HG02798 (cell line): ENCODE results near the gene THSD4.
"Not testable (repeated sequence)": the region's sequence is repeated elsewhere in the genome, so short reads cannot be mapped to it uniquely, and the experiment has no call there.

Experiments used
- ATAC-seq: cut with Tn5 transposase; IDR thresholded peaks from one replicate; pipeline ENCODE4 v1.9.1; 2021; ENCODE audit warnings: mild to moderate bottlenecking; ENCODE audit not compliant: unreplicated experiment, poor library complexity

Gene THSD4

DNA sequence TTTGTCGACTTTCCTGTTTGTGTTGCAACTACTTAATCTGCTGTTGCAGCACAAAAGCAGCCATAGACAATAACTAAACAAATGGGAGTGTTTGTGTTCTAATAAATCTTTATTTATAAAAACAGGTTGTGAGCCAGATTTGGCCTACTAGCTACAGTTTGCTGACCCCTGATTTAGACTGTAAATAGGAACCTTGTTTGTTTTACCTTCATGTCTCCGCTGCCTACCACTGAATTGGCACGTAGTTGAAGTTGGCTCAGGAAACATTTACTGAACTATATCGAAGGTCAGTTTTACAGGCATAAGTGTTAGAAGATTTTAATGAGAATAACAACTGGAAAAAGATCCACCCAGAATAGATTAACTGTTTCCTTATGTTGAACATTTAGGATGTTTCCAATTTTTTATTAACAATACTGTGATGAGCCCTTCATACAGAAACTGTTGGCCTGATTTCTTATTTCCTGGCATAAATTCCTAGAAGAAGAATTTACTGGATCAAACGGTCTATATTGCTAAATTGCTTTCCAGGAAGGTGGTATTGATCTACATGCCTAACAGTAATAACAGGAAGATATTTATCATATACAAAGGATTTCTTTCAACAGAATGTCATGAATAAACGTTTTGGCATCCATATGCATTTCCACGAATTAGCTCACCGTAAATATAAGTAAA is 538.9 kb downstream of the THSD4 start:
- no peak for ATAC-seq

DNA sequence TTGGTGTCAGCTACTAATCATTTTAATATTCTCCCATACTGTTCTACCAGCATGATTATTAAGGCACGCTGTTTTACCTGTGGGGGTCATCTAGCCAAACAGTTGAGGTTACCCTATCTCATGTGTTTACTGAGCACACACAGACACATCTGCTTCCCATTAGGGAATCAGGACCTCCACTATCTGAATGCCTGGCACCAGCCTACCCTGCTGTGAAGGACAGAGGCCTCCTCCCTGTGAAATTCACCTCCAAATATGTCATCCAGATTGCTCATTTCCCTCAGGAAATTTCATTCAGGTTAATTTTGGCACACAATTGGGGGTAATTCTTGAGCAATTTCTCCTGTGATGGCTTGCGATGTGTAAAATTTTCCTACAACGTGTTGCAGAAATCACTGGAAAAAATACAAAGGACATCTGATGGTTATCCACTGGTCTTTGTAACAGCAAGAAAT is 539.5 kb downstream of the THSD4 start:
- no peak for ATAC-seq

GRCh38 chr15:71656425-71656824 is 541.2 kb downstream of the THSD4 start:
- no peak for ATAC-seq

DNA sequence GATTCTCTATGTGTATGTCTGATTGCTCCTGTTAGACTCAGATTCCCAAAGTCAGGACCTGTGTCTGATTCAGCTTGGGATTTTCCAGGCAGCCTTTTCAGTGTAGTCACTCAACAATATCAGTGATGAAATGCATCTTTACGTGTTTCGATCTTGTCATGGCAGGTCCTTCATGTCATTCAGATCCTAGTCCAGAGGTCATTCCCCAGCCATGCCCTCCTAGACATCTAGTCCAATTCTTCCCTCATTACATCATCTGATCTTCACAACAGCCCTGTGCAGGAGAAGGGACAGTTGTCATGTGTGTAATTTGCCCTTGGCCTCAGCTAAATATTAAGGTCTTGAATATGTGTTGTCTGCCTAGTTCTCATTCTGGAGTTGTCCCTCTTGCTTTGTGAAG is 541.9 kb downstream of the THSD4 start:
- ATAC-seq, result no peak

DNA sequence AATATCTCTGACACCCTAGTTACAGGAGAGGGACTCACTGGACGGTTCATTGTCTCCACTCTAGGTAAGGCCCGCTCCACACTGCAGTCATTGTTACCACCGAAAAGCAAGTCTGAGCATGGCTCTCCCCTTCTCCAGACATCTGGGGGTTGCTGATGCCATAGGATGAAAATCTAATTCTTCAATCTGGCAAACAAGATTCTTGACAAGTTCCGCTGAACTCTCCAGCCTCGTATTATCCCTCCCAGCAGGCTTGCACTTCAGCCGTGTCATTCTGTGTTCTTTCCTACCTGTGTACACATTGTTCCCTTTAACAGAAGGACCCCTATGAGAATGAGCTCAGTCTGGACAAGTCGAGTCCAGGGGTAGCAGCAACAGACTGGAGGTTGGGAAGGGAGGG is 542.8 kb downstream of the THSD4 start:
- no peak for ATAC-seq

DNA sequence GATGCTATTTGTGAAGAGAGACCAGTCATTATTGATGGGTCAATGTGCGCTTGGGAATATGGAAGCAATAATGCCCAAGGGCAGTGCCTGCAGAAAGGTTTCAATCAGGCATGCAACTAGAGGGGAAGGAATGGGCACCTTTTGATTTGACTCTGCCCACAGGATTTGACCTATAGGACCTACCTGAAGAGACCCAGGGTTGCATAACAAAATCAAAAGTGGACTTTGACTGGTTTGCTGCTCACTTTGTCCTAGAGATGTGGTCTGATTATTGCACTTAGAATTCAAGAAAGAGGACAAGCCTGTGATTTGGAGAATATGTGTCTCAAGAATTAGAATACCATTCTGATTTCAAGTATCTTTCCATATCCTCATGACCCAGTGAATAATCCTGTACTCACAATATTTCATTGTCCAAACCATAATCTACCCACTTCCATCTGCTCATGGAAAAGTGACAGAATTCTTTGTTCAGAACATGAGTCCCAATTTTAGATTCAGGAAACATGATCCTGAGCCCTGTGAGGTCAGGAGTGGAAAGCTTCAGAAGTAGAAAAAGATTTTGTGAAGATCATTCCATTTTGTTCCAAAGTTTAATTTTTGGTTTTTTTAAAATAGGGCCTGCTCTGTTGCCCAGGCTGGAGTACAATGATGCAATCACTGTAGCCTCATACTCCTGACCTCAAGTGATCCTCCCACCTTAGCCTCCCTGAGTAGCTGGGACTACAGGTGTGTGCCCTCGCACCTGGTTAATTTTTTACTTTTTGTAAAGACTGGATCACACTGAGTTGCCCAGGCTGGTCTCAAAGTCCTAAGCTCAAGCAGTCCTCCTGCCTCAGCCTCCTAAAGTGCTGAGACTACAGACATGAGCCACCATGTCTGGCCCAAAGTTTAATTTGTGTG is 543.8 kb downstream of the THSD4 start:
- no peak for ATAC-seq

- no peak for ATAC-seq
These were observed 544.4 kb downstream of the THSD4 start for GRCh38 chr15:71659730-71660067.

- no peak for ATAC-seq
These were observed 545.2 kb downstream of the THSD4 start for GRCh38 chr15:71660501-71660900.

GRCh38 chr15:71662306-71662705 is 547.0 kb downstream of the THSD4 start:
- ATAC-seq, result no peak

DNA sequence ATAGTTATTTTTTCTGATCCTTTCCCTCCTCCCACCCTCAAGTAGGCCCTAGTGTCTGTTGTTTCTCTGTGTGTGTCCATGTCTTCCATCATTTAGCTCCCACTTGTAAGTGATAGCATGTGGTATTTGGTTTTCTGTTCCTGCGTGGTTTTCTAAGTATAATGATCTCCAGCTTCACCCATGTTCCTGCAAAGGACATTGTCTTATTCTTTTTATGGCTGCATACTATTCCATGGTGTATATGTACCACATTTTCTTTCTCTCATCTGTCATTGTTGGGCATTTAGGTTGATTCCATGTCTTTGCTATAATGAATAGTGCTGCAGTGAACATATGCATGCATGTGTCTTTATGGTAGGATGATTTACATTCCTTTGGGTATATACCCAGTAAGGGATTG is 549.4 kb downstream of the THSD4 start:
- no peak for ATAC-seq

- ATAC-seq, result no peak
These were observed 551.7 kb downstream of the THSD4 start for GRCh38 chr15:71666763-71667620.

DNA sequence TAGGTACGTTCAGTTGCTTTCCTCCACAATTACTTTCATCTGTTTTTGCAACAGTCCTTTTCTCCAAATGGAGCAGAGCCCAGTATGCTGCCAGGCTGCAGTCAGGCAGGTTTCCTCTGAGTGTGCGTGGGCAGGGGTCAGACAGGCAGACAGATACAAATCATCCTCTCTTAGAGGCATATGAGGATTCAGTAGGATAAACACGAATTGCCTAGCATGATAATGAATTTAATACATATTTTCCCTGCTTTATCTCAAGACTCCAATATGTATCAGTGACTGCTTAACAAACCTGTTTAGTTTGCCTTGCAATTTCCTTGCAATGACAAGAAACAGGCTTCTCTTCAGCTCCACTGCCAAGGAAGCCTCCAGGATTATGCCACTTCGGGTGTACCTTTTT is 554.4 kb downstream of the THSD4 start:
- ATAC-seq, result no peak

DNA sequence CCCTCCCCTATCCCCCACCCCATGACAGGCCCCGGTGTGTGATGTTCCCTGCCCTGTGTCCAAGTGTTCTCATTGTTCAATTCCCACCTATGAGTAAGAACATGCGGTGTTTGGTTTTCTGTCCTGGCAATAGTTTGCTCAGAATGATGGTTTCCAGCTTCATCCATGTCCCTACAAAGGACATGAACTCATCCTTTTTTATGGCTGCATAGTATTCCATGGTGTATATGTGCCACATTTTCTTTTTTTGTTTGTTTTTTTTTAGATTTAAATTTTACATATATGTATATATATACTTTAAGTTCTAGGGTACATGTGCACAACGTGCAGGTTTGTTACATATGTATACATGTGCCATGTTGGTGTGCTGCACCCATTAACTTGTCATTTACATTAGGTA is 555.0 kb downstream of the THSD4 start:
- not testable (repeated sequence) for ATAC-seq

DNA sequence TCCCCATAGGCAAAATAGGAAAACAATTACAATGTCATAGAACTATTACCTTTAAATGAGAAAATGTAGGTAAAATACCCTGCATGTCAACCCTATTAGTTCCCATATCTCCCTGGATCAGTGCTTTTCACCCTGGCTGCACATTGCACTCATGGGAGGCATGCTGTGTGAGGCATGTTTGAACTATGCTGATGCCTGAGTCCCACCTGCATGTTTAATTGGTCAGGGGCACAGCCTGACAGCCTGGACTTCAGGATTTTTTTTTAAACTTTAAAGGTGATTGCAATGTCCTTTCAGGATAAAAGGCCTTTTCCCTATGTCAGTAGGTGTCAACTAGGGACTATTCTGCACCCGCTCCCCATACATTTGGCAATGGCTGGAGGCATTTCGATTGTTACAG is 559.1 kb downstream of the THSD4 start:
- ATAC-seq, result no peak

GRCh38 chr15:71677352-71677751 is 562.1 kb downstream of the THSD4 start:
- ATAC-seq, result no peak

DNA sequence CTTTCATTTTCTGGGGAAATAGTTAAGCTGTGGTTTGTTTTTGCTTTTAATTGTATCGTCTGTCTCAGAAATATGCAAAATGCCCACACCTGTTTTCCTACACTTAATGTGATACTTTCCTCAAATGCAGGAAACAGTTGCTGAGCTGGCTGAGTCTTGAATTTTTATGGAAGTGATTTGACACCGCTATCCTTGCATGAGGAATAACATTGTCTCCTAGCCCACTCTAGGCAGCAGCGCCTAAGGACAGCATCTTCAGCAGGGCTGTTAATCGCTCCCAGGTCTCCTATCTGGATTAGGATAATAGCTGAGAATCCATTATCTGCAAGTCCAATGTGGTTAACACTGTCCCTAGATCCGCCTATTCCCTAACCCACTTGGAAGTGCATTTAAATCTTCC is 562.5 kb downstream of the THSD4 start:
- no peak for ATAC-seq

- ATAC-seq, result no peak
These were observed 562.9 kb downstream of the THSD4 start for GRCh38 chr15:71678191-71678590.

DNA sequence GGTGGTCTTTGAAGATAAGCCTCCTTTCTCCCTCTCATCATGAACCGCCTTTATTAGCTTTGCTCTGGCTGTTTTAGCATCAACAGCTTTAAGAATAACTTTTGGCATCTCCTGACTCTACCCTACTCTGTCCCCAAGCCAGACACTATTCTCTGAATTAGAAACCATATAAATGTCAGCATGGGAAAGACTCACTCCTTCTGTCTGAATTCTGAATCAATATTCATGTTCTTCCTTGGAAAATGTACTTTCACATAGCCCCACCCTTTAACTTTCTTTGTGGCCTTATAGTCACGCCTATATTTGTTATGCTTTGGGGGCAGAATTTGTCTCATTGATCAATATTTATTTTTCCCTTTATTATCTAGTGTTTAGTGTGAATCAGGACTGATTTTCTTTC is 563.3 kb downstream of the THSD4 start:
- ATAC-seq, result no peak

DNA sequence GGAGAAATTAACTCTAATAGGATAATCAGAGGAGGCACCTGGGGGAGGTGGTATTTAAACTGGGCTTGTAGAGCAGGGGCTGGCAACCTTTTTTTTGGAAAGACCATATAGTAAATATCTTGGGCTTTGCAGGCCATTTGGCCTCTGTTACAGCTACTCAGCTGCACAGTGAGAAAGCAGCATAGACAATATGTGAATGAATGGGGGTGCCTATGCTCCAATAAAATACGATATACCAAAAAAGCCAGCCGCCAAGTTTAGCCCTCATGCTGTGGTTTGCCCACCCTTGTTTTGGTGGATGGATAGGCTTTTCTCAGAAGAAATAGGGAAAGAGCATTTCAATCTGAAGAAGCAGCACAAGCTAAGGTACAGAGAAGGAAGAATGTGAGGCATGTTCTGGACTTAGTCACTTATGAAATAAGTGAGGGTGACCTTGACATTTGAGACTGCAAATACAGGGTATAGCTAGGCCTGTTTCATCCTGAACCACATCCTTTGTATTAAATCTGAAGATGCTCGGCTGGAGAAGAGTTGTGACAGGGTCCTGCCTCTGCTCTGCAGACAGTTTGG is 564.0 kb downstream of the THSD4 start:
- no peak for ATAC-seq

GRCh38 chr15:71679793-71680353 is 564.6 kb downstream of the THSD4 start:
- no peak for ATAC-seq
